GM18519 (cell line): Measurements from ENCODE around the gene CPVL.

Experiments used
- ATAC-seq: cut with Tn5 transposase; IDR thresholded peaks from one replicate; pipeline ENCODE4 v1.9.1; 2021; ENCODE audit warnings: mild to moderate bottlenecking, moderate library complexity; ENCODE audit not compliant: unreplicated experiment, low FRiP score

The CPVL gene

DNA sequence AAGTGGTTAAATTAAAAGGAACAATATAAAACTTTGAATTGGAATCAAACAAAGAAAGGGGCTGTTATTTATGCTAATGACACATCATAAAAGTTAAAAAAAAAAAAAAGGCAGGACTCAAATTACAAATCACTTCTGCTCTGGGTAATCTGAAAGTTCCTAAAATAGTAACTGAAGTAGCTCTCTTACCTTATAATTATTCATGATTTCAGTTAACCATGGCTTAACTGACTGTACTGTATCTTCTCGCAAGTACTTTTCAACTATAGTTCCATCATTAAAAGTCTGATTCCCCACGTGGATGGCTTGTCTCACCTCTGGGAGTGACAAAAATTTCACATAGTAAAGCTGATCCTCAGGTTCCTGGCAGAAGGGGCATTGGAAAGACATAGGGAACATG, 82.5 kb downstream of the CPVL start:
- ATAC-seq: no peak

DNA sequence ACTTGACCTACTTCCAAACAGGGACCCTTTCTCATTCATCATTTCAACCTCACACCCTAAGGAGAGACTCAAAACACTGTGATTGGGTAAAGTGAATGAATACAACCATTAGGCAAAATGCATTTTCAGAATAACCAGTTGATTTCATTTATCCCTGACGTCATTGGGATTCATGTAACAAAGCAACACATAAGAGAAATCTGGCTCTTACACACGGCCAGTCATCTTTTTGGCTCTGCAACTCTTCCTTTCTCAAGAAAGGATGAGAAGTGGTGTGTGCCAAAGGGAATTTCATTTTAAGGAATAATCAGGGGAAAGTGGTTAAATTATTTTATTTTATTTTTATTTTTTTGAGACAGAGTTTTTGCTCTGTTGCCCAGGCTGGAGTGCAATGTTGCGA, 83.1 kb downstream of the CPVL start:
- no peak for ATAC-seq

DNA sequence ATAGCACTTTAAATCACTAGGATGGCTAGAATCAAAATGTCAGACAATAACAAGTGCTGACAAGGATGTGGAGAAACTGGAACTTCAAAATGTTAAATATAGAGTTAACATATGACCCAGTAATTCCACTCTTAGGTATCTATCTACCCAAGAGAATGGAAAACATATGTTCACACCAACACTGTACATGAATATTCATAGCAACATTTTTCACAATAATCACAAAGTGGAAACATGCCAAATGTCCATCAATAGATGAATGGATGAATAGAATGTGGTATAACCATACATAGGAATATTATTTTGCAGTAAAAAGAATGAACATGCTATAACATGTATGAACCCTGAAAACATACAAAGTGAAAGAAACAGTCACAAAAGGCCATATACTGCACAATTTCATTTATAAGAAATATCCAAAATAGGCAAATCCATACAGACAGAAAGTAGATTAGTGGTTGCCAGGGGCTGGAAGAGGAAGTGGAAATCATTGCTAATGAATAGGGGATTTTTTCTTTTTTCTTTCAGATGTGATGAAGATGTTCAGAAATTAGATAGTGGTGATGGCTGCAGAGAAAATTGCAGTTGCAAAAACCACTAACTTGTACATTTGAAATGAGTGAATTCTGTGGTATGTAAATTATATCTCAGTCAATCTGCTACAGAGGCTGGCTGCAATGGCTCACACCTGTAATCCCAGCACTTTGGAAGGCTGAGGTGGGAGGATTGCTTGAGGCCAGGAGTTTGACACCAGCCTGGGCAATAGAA, 93.0 kb downstream of the CPVL start:
- ATAC-seq: no peak

DNA sequence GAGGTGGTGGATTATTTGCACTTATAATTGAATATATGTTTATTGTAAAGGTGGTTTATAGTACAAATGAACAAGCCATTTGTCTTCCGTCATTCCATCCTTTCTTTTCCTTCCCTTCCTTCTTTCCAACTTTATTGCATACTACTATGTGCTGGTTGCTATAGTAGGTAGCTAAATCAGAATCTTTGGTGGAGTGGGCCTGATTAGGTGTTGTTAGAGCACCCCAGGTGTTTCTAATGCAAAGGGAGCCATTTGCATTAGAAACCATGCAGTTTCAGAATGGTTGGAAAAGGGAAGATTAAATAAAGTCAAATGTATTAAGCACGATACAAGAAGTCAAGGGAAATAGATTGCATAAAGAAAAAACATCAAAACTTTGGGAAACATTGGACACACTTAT, 99.4 kb downstream of the CPVL start:
- no peak for ATAC-seq

DNA sequence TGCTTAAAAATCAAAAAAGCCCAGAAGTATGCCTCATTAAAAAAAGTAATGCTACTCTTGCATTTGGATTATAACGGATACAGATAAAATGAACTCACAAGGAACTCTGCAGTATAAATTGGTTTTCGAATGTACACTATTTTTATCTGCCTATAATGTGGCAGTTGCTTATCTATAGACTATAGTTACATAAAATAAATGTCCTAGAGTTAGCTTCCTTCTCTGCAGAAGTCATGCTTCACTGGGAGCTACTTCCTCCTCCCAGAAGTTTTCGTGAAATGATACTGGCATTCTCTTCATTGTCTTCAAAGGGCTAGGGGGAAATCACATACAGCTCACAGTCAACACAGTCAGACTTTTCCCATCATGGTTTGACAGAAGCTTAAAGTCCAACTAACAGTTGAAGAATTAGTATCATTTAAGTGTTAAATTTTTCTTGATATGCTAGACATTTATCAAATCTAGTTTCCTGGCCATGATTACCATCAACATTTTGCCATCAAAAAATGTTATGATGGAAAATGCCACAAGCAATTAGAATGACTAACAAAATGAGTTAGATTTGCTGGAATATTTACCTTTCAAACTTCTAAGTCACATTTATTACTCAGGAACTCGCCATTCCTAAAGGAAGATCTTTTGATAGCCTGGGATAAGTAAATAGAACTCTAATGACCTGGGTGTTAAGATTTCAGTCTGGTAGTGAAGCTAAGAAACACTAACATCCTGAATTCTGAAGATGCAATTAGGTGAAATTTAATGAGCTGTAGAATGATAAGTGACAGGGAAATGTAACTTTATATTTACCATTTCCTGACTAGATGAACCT, 100.9 kb downstream of the CPVL start:
- no peak for ATAC-seq

DNA sequence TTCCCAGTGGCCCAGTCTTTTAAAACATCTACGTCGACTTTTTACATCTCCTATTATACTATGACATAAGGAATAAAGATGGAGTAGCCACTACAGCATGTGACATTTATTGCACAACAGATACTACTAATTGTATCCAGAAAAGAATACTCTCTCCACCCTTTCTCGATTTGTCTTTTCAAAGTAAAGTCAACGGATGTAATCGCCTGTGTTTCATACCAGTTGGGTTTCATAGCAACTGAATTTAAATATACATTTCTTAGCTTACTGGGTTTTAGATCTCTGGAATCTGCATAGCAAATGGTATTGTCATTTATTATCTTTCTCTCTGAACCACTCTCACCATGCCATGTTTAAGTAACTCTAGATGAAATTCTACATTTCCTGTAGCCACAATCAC, 101.8 kb downstream of the CPVL start:
- ATAC-seq: no peak

DNA sequence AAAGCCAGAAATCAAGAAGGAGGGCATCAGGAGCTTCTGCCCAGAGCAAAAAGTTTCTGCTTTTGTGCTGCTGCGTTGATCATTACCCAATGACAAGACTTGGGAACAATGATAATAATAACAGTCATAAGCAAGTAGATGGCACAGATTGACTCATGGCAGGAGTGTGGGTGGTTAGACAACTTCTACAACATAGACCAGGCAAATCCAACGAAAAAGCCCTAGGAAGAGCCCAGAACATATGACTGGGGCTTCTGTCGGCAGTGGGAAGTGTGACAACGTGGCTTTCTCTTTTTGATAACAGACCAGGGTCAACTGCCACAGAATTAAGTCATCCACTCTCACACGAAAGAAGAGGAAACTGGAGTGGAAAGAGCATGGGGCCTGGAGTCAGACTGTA, 102.8 kb downstream of the CPVL start:
- ATAC-seq: no peak

DNA sequence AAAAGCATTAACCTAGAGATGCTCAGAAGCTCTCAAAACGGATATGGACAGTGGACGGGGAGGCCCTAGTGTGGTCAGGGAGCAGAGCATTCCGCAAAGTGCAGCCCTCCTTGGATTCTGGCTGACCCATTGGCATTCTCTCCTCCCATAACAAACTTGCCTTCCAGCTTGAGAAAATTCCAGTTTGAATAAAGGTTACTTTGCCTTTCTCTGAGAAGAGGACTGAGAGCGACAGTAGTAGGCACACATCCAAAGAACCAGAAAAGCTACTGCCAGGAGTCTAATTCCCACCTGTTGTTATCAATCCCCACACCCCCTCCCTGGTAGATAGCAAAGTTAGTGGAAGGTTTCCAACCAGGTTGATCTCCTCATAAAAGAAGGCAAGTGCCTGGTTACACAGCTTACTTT, 103.5 kb downstream of the CPVL start:
- no peak for ATAC-seq

DNA sequence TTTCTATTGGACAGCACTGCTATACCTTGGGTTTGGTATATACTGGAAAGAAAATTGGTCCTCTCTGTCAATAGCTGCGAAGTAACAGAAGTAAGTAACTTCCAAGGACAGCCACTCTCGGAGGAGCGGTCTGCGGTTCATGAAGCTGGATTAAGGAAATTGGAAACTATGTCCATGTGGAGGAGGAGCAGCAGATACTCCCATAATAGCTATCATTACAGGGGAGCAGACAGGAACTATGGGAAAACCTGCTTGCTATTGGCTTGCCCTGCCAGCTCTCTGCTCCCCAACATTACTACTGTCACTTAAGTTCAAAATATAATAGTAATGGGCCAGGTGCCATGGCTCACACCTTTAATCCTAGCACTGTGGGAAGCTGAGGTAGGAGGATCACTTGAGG, 104.3 kb downstream of the CPVL start:
- no peak for ATAC-seq

DNA sequence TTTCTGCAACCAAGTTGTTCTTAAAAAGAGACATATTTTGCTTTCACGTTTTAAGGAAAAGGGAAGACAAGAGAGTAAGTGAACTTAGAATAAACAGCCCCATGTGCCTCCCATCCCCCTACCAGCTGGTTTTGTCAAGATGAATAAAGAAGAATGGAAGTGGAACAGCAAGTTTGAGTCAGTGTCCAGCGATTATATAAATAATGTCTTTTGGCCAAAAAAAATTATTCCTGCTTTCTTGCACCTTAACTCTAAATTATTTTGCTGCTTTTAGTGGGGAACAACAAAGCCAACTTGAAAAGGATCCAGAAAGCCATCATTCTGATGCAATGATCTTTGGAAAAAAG, 105.8 kb downstream of the CPVL start:
- ATAC-seq: no peak

DNA sequence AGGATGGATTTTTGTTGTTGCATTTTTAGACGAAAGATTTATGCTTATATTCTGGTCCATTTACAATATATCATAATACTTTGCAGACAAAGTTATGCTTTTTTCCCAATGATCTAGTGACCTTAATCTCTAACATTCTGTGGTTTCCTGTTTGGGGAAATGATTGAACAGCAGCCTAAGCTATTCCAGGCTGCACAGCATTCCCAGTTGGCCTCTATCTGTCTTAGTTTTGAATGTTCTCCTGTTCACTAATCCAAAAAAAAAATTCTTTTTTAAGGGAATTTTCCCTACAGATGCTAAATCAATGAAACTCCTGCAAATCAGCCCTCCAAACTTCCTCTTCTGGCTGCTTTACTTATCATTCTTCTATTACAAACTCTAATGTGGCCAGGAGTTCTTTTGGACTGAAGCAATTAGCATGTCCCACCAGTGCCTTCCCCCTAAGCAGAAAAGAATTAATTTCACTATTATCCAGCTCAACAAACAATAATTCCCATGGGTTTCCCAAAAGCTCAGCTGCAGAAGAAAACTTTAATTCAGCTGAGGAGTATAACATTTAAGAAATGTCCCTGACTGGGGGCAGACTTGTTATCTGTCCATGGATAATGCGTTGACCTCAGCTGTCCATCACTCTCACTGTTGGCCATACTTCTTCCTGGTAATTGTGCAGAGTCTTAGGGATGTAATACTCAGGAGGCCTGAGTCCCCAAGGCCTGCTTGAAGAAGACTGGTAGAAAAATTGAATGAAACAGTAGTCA, 106.3 kb downstream of the CPVL start:
- no peak for ATAC-seq

DNA sequence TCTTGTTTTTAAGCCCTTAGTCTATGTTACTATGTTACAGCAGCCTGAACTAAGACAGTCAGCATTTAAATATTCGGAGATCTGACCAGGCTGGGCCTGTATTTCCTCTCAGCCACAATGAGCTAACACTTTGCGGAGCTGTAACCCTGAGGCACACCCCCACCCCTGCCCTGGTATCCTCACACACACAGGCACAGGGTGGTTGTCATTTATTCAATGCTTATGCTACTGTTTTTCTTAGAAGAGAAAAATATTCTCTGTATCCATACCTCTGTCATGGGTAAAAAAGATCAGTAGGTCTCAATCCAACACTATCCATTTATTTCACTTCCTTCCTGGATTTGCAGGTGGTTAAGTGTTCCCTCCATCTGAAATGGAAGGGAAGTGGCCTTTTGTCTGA, 107.9 kb downstream of the CPVL start:
- ATAC-seq: no peak

DNA sequence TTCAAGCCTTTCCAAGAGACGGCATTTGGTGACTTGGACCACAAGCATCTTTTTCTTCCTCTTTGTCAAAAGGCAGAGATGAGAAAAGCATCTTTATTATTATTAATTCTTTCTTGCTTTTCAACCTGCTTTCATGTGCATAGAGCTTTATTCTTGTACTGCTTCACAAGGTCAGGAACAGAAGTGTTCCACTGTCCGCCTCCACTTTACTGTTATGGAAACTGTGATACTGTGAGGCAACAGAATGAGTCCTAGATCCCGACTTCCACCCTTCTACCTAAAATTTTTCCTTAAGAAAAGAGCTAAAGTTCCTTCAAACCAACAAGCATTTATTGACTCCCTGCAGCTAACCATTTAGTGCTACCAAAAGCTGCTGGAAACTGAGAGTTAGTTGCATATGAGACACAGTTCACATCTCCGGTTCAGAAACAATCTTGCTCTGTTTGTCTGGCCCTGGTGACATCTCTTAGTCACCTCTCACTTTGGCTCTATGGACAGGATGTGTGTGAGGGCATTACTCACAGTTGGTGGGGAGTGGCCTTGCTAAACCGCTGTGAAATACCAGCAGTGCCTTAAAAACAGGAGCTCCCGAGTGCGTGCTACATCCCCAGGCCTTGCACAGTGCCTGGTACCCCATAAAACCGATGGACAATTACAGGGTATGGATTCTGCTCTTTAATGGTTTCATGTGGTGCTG, 111.1 kb downstream of the CPVL start:
- ATAC-seq: no peak

DNA sequence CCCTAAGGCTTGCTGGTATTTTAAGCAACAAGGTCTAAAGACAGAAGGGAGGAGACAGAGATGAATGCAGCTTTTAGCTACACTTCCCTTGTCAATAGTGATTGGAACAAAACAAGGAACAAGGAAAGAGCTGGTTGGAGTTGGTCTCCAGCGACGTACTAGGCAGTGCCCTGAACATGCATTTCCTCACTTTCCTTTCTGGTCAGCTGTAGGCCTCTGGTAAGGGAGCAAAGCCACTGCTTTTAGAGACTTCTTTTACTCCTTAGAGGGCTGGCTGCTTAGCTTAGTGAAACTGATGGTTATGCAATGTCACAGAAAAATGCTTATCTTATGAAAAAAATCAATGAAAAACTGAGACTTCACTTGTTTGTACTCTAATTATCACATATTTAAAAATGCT, 112.8 kb downstream of the CPVL start:
- no peak for ATAC-seq

DNA sequence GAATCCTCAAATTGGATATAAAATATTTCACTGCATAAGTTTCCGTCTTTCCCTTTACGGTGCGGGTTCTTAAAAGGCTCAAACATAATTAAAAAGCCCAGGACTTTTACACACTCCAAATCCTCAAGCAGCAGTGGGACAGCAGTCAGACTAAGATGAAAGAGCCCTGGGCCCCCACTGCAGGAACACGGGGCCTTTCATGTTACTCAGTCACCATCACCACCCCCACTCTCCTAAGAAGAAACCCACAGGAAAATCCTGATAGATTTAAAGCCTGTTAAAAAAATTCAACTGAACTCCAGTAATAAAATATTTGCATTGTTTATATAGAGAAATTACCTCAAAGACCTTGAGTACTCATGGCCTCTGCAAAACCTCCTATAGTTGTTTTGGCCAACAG, 114.2 kb downstream of the CPVL start:
- no peak for ATAC-seq

DNA sequence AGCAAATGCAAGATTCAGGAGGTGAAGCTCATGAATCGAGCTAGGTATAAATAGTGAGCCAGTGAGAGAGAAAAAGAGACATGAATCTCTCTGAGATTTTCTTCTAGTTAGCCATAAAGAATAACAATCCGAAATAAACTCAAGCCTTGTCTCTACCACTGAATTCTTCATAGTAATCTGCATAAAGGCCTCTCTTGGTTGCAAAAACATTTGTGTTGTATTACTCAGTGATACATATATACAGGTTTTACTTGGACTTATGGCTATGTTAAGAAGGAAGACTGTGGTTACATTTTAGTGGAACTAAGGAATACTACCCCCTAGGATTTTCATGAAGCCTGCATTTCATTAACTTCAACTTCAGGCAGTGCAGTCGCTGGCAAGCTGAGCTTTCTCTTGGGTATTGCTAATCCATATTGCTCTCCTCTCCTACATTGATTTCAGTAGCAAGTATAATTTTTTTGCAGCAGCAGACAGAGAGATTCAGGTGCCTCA, 115.5 kb downstream of the CPVL start:
- no peak for ATAC-seq

DNA sequence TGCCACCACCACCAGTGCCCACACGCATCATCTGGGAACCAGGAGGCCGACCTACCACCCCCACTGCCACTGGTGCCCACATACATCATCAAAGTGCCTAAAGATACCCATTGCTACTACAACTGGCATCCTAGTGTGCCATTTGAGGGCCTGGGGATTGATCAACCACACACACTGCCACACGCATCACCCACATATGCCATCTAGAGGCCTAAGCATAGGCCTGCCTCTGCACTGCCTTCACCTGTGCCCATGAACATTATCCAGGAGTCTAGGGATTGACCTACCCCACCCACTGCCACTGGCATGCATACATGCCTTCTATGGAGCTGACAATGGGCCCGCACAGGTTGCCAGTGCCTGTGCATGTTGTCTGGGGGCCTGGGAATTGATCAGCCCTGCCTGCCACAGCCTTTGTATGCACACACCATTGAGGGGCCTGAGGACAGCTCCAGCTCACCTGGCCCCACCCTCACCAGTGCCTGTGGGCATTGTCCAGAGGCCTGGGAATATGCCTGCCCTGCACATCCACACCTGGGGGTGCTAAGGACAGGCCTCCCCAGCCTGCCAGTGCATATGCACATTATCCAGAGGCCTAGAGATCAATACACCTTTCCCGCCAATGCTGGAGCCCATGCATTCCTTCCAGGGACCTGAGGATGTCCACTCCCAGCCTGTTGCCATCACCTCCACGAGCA, 123.9 kb downstream of the CPVL start:
- no peak for ATAC-seq

DNA sequence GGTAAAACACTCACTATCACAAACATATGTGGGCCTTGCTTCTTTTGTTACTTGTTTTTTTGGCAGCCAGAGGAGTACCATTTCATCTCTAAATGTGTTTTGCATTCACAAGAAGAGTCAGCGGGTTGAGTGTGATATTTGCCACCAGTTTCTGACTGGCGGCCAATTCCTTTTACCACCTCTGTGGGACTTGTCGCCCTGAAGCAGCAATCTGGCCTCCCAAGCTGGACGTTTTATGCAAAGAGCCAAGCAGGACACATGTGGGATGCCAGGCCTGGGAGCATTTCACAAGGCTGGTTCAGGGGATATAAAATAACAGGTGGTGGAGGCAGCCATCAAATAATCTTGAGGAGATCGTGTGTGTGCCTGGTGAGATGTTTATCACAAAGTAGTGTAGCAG, 126.4 kb downstream of the CPVL start:
- no peak for ATAC-seq

DNA sequence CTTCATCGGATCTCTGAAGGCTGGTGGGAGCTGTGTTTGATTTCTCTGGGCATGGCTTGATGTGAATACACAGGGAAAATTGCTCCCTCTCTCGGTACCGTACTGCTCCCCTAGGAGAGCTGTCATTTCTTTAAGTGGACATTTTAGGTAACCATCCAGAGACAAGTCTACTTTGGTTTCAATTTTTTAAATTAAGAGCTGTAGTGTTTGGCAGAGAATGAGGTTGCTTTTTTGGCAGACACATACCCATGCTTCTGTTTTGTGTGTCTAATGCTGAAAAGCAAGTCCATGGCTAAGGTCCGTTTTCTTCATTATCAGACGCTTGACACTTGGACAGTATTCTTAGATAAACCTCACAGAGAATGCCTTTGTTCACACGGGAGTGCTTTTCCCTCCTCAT, 127.0 kb downstream of the CPVL start:
- no peak for ATAC-seq

DNA sequence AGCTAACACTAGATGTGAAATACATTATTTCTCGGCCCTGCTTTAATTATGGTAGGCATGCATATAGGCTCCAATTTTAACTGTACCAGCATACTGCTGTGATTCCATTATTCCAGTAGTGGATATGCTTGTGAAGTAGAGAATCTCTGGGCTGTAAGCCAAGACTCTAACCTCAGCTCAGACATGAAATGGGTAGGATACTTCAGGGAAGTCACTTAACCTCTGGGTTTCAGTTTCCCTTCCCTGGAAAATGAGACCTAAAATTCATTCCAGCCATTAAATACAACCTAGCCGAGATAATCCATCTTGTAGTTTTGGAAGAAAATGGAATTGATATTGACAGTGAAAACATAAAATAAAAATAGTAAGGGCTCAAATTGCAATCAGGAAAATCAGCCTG, 128.6 kb downstream of the CPVL start:
- no peak for ATAC-seq
